NK-92 (cell line): ENCODE data around the gene PAFAH1B1.
"Not testable (repeated sequence)": the region's sequence is repeated elsewhere in the genome, so short reads cannot be mapped to it uniquely, and the experiment has no call there.

ENCODE experiments used
- DNase-seq: peaks from one replicate; lab custom pipeline; 2025; ENCODE audit not compliant: unreplicated experiment; lab: John Stamatoyannopoulos, UW

The PAFAH1B1 gene

DNA sequence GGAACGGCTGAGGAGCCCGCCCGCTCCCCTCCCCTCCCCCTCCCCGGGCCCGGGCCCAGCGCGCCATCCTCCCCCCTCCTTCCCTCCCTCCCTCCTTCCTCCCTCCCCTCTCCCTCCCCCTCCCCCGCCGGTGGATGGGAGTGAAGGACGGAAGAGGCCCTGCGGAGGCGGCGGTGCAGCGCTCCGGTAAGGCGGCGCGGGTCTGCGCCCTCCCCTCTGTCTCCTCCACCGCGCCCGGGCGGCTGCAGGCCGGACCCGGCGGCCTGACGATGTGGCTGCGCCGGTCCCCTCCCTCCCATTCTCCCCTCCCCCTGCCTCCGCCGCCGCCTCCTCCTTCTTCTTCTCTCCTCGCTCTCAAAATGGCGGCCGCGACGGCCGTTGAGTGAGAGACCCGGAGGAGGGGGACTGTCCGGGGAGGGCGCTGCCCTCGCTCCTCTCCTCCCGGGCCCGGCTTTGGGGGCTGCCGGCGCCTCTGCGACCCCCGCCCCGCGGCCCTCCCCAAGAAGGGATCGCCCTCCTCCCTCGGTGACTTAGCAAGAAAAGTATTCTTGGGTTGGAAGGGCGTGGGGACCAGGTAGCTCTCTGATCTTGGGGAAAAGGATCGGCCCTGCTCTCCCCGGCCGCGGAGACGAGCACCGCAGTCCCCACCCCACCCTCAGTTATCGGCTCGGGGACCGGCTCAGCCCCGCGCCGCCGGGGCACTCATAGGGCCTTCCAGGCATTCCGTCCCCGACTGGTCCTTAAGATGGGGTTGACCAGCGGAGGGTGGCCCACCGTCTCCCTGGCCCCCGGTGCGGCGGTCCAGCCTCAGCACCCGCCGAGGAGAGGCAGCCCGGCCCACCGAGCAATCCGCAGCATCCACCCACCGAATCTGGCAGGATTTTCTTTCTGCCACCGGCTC, 617 bp downstream of the PAFAH1B1 start:
- DNase-seq, result peak; percentile 2

DNA sequence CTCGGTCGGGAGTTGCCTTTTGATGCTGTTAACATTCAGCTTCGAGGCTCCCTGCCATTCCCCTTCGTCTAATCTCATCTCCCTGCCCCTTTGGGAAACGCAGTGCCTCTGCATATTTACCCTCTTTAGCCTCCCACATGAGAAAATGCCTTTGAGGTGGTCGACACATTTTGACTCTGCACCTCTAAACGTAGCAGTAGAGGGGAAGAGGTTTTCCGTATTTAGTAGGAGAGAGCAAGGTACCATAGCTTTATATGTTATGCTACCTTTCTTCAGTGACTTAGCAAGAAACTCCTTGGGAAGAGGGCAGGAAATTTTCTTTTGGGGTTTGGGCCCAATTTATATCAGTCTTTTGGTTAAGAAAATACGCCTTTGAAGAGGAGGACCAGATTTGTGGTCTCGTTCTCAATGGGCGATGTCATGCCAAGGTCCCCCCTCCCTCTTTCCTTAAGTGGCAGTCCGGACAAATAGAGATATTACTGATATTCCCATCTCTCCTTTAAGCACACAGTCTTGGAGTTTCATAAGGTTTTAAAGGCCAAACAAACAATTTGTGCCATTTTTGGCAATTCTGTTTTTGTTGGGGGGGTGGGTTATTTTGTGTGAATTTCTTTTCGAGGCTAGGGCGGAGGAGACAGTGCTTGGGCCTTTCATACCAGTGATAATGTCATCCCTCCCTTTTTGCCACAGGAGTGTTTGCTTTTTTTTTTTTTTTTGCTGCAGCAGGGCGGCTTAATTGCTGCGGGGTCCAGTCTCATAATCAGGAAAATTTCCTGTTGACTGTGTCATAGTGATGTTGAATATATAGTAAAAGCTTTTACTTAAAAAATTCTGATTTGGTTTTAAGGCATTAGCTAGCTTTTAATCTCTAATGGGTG, 1.5 kb downstream of the PAFAH1B1 start:
- no peak for DNase-seq

DNA sequence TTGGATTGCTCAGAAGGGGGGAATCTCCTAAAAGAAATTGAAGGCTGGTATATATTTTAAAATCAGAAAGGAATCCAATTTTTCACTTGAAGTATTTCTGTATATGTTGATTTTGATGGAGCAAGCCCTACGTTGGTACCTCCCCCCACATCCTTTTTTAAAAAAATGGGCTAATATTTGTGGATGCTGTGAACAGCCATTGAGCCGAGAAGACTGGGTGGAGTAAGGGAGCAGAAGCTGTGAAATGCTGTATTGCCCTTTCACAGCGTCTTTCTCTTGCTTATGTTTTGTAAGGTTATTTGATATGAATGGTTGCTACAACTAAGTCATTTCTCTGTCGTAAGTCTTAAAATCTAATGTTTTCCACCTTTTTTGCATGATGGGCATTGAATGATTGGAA, 2.3 kb downstream of the PAFAH1B1 start:
- DNase-seq, result no peak

DNA sequence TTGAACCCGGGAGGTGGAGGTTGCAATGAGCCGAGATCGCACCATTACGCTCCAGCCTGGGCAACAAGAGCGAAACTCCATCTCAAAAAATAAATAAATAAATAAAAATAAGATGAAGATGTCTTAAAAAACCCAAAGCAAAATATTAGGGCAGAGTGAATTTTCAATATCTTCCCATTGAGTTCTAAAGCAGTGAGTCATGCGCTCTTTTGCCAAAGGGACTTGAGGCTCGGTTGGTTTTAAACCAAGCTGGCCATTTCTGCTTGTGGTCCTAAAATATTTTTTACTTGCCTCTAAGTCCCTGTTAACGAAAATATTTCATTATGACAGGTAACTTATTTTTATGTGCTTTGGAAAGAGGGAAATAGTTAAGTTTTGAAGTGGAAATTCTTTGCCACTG, 4.7 kb downstream of the PAFAH1B1 start:
- no peak for DNase-seq

DNA sequence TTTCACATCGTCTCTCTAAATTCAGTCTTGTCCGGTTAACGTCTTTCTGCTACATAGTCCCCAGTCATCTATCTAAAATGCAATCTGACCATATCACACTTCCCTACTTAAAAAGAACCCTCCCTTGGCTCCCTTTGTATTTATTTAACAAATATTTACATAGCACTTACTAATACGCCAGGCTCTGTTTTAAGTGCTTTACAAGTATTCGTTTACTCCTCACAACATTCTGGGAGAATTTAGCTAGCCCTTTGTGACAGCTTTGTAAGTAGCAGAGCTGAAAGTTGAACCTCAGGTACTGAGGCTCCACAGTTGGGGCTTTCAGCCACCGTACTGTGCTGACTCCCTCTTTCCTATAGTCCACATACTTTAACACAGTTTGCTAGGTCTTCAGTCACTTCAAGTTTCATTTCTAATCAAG, 9.2 kb downstream of the PAFAH1B1 start:
- DNase-seq, result no peak

DNA sequence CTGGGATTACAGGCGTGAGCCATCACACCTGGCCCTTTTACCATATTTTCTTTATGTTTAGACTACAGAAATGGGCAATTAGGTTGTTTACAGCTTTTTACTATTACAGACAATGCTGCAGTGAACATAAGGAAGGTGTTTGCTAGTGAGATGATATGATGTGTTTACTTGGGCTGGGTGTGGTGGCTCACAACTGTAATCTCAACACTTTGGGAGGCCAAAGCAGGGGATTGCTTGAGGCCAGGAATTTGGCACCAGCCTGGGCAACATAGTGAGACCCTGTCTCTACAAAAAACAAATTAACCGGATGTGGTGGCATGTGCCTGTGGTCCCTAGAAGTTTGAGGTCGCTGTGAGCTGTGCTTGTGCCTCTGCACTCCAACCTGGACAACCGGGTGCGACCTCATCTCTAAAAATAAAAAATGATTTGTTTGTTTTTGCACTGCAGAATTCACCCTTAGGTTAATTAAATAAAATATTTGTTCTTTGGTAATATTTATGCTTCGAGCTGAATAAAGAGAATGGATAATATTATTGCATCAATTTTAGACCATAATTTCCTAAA, 15.0 kb downstream of the PAFAH1B1 start:
- no peak for DNase-seq

DNA sequence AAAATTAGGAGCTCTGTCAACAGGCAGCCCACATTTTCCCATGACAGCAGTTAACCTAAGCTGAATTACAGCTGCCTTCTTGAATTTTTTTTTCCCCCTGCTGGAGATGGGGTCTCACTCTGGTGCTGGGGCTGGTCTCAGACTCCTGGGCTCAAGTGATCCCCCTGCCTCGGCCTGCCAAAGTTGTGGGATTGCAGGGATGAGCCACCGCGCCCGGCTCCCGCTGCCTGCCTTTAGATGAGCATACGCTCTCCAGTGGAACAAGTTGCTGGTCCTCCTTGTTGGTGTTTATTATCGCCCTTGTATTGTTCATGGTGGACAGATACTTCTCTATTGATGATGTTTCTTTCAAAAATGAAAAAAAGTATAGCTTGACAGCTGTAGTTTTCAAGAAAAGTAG, 15.6 kb downstream of the PAFAH1B1 start:
- no peak for DNase-seq

DNA sequence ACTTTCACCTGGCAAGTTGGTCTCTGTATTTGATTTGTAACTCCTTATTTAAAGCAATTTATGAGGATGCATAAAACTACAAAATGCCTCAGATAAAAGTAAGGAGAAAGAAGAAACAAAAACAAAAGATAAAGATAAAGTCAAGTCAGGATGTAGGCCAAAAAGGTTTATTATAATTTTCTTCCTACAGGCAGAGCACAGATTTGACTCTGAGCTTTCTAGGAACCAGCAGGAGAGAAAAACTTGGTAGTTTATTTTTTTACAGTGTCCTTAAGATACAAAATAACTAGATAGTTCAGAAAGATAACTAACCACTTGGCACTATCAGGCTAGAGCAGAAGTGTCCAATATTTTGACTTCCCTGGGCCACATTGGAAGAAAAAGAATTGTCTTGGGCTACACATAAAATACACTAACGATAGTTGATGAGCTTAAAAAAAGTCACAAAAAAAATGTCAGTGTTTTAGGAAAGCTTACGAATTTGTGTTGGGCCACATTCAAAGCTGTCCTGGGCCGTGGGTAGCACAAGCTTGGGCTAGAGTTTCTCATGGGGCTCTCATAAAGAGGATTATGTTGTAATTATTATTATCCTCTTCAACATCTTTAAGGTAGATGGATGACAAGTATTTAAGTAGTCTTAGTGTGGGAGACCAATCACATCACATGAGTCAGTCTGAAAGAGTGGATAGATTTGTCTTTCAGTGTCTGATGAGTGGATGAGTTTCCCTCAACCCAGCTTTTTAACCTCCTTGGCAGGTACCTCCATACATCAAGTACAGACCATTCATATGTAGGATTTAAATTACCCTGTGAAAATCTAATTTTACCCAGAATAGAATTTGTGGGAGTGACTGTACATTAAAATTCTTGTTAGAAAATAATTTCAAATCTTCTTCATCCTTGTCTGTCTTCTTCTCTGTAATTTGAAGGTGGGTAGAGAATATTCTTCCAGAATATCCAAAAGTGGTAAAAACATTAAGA, 17.0 kb downstream of the PAFAH1B1 start:
- no peak for DNase-seq

DNA sequence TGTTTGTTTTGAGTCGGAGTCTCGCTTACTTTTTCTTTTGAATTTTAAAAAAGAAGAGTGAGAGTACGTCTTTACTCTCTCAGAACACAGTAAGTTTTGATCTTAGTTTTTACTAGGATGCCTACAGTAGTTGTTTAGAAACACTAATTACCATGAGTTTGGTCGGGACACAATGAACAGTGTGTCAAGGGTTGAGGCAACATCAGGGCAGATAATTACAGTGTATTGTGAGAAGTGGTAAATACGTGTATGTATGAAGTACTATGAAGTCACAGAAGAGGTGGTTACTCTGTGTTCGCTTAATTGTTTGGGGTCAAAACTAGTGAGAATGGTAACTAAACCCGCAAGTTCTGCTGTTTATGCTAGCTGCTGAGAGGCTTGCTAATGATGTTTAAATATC, 18.2 kb downstream of the PAFAH1B1 start:
- no peak for DNase-seq

DNA sequence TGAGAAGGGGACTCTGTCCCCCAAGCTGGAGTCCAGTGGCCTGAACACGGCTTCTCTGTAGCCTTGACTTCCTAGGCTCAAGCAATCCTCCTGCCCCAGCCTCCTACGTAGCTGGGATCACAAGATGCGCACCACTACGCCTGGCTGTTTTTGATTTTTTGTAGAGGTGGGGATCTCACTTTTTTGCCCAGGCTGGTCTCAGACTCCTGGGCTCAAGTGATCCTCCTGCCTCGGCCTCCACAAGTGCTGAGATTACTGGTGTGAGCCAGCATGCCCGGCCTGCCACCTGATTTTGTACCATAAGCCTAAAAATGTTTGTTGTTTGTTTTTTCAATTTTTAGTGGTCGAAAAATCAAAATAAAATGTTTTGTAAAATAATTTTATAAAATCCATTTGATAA, 19.2 kb downstream of the PAFAH1B1 start:
- DNase-seq, result no peak

DNA sequence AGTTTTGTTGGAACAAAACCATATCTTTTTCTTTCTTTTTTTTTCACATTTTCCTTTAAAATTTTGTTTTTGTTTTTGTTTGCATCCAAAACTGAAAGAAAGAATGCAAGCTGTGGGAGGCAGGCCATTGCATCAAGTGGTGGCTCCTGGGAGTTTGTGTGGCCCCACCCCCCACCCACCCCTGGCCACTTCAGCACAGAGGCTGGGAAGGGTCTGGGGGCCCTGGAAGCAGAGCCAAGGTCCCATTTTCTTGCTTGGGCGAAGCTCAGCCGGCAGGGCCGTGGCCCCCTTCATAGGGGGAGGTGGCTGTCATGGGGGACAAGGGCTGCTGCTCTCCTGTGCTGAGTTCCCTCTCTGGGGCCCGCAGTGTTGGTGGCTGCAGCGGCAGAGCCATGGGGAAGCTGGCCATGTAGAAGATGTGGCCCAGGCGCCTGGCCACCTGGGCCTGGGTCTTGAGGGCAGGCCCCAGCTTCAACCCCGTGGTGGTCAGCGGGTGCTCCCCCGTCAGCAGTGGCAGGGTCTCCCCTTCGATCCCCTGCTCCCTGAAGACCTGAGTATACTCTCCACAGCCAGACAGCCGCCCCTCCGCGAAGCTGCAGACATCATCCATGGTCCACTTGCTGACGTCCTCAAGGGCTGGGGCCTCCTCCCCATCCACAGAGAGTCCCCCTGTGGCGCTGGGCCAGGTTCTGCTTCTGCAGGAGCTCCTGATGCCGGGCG, 19.8 kb downstream of the PAFAH1B1 start:
- DNase-seq, result no peak

DNA sequence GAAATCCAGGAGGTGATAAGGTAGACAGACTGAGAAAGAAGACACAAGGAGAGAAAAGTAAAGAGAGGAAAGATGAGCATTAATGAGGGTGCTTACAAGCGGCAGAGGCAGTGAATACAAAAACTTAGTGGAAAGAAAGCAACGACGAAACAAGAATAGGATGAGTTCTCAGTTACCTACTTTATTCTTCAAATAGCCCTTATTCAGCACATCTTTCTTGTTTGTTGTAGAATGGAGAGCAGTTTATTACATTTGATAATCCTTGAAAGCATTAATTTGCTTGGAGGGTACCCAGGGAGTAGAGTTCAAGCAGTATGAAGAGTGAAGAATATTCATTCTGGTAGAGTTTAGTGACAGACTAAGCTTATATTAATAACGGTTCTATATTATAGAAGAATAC, 22.4 kb downstream of the PAFAH1B1 start:
- DNase-seq, result no peak

DNA sequence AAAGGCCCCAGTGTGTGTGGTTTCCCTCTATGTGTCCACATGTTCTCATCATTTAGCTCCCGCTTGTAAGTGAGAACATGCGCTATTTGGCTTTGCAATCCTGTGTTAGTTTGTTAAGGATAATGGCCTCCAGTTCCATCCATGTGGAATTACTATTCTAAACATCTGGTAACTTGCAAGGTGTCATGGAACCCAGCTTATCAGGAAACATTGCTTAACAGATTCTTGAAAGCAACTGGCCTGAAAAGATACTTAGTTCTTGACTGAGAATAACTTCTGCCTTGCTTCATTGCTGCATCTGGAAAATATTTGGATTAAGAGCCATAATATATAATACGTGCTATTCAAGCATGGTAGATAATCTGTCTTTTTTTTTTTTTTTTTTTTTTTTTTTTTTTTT, 27.8 kb downstream of the PAFAH1B1 start:
- no peak for DNase-seq

DNA sequence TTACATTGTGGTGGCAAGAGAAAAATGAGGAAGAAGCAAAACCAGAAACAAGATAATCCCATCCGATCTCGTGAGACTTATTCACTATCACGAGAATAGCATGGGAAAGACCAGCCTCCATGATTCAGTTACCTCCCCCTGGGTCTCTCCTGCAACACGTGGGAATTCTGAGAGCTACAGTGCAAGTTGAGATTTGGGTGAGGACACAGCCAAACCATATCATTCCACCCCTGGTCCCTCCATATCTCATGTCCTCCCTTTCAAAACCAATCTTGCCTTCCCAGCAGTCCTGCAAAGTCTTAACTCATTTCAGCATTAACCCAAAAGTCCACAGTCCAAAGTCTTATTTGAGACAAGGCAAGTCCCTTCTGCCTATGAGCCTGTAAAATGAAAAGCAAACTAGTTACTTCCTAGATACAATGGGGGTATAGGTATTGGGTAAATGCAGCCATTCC, 28.5 kb downstream of the PAFAH1B1 start:
- DNase-seq, result not testable (repeated sequence)

DNA sequence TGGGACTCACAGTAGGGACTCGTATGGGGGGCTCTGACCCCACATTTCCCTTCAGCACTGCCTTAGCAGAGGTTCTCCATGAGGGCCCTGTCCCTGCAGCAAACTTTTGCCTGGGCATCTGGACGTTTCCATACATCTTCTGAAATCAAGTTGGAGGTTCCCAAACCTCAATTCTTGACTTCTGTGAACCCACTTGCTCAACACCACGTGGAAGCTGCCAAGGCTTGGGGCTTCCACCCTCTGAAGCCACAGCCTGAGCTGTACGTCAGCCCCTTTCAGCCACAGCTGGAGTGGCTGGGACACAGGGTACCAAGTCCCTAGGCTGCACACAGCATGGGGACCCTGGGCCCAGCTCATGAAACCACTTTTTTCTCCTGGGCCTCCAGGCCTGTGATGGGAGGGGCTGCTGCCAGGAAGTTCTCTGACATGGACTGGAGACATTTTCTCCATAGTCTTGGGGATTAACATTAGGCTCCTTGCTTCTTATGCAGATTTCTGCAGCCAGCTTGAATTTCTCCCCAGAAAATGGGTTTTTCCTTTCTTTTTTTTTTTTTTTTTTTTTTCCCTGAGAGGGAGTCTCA, 29.4 kb downstream of the PAFAH1B1 start:
- DNase-seq, result not testable (repeated sequence)

DNA sequence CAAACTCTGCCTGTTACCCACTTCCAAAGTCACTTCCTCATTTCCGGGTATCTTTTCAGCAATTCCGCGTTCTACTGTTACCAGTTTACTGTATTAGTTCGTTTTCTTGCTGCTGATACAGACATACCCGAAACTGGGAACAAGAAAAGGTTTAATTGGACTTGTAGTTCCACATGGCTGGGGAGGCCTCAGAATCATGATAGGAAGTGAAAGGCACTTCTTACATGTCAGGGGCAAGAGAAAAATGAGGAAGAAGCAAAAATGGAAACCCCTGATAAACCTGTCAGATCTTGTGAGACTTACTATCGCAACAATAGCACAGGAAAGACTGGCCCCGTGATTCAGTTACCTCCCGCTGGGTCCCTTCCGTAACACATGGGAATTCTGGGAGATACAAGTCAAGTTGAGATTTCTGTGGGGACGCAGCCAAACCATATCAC, 30.9 kb downstream of the PAFAH1B1 start:
- DNase-seq, result no peak

DNA sequence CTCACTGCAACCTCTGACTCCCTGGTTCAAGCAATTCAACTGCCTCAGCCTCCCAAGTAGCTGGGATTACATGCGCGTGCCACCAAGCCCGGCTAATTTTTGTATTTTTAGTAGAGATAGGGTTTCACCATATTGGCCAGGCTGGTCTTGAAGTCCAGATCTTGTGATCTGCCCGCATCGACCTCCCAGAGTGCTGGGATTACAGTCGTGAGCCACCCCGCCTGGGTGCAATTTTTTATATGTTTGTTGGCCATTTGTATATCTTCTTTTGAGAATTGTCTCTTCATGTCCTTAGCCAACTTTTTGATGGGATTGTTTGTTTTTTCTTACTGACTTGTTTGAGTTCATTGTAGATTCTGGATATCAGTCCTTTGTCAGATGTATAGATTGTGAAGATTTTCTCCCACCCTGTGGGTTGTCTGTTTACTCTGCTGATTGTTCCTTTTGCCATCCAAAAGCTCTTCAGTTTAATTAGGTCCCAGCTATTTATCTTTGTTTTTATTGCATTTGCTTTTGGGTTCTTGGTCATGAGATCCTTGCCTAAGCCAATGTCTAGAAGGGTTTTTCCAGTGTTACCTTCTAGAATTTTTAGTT, 33.3 kb downstream of the PAFAH1B1 start:
- not testable (repeated sequence) for DNase-seq

DNA sequence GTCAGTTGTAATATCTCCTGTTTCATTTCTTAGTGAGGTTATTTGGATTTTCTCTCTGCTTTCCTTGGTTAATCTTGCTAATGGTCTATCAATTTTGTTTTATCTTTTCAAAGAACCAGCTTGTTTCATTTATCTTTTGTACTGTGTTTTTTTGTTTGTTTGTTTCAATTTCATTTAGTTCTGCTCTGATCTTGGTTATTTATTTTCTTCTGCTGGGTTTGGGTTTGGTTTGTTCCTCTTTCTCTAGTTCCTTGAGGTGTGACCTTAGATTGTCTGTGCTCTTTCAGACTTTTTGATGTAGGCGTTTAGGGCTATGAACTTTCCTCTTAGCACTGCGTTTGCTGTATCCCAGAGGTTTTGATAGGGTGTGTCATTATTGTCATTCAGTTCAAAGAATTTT, 35.5 kb downstream of the PAFAH1B1 start:
- DNase-seq, result not testable (repeated sequence)

DNA sequence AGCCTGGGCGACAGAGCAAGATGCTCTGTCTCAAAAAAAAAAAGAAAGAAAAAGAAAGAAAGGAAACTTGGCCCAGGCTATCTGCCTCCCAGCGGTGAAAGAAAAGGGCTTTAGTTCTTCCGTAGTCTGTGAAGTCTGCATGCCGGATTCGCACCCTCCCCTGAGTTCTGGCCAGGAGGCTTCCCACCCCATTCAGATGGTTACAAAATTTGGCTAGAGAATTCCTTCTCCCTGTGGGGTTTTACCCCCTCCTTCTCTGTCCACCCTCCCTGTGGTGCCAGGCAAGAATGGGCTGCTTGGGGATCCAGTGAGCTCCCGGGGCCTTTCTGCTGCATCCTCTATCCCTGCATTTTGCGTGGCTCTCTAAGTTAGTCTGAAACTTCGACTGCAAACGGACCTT, 37.8 kb downstream of the PAFAH1B1 start:
- DNase-seq, result no peak
